HFFc6 (cell line): ENCODE results near the gene NMRAL1. TPM values are rescaled to one million over a fixed set of nuclear protein-coding genes. Genes with fewer than 3 reads are reported as not detected.

Experiments
- DNase-seq: peaks from one replicate; pipeline ENCODE4 v3.0.0-alpha.2; 2018
- H3K27ac Mint-ChIP-seq: 2 replicates; pipeline ENCODE4 v1.8.0; 2020; ENCODE audit warnings: mild to moderate bottlenecking, mixed read lengths
- H3K27me3 Mint-ChIP-seq: 2 replicates; pipeline ENCODE4 v1.8.0; 2021; ENCODE audit warnings: mild to moderate bottlenecking, moderate library complexity, mixed read lengths; ENCODE audit not compliant: insufficient read depth
- H3K36me3 Mint-ChIP-seq: 2 replicates; pipeline ENCODE4 v1.8.0; 2021; ENCODE audit warnings: low read depth, mixed read lengths
- H3K4me1 Mint-ChIP-seq: 2 replicates; pipeline ENCODE4 v1.8.0; 2020; ENCODE audit warnings: low read depth, mixed read lengths
- H3K4me3 Mint-ChIP-seq: 2 replicates; pipeline ENCODE4 v1.8.0; 2020; ENCODE audit warnings: mild to moderate bottlenecking, moderate library complexity, mixed read lengths
- H3K9me3 Mint-ChIP-seq: 2 replicates; pipeline ENCODE4 v1.8.0; 2020; ENCODE audit warnings: mild to moderate bottlenecking, mixed read lengths
- total RNA-seq, 6 experiments: library from RNA; stranded (reverse); fragmentation: NEBNext Ultra II Directional; extraction: Animal tissue kit (Norgen Biotek cat#: 25700); gene quantifications; 2 replicates in 1 of 6; 3 replicates in 5 of 6; pipeline ENCODE4 v1.2.3, GENCODE V29; 2021
- TF ChIP-seq, protein P1 (sequence below): fragments of 200-600 bp; sonication (generic); IDR thresholded peaks from 2 replicates; pipeline ENCODE4 v1.5.0; 2021; ENCODE audit warnings: antibody characterized with exemption, mild to moderate bottlenecking

NMRAL1 gene
- total RNA-seq, 6 experiments from 2014 or later, result 26.2 to 37.2 (median 33.7) TPM

DNA sequence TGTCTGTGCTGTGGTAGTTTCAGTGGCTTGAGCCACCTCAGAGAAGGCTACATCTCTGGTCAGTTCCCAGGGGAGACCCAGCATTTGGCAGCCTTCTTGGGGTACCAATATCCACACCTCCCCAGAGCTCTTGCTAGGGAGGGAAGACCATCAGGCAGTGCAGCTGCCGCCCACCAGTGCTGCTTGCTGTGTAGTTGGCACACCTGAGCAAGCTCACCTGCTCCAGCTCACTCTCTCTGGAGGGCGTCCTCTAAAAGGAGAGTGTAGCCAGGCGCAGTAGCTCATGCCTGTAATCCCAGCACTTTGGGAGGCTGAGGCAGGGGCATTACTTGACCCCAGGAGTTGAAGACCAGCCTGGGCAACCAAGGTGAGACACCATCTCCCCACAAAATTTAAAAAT, 34.4 kb upstream of the NMRAL1 start:
- H3K9me3 Mint-ChIP-seq, result no peaks in the 10 kb centered on the region
- H3K27me3 Mint-ChIP-seq, result no peaks in the 10 kb centered on the region
- peaks cover 12% of the 10 kb centered on the region for H3K36me3 Mint-ChIP-seq
- H3K4me3 Mint-ChIP-seq, result no peak overlapping the region
- TF ChIP-seq, protein P1, sequence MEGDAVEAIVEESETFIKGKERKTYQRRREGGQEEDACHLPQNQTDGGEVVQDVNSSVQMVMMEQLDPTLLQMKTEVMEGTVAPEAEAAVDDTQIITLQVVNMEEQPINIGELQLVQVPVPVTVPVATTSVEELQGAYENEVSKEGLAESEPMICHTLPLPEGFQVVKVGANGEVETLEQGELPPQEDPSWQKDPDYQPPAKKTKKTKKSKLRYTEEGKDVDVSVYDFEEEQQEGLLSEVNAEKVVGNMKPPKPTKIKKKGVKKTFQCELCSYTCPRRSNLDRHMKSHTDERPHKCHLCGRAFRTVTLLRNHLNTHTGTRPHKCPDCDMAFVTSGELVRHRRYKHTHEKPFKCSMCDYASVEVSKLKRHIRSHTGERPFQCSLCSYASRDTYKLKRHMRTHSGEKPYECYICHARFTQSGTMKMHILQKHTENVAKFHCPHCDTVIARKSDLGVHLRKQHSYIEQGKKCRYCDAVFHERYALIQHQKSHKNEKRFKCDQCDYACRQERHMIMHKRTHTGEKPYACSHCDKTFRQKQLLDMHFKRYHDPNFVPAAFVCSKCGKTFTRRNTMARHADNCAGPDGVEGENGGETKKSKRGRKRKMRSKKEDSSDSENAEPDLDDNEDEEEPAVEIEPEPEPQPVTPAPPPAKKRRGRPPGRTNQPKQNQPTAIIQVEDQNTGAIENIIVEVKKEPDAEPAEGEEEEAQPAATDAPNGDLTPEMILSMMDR, result no peak
- DNase-seq, result no peak
- H3K4me1 Mint-ChIP-seq, result peaks cover 7% of the 10 kb centered on the region
- no peak overlapping the region for H3K27ac Mint-ChIP-seq

DNA sequence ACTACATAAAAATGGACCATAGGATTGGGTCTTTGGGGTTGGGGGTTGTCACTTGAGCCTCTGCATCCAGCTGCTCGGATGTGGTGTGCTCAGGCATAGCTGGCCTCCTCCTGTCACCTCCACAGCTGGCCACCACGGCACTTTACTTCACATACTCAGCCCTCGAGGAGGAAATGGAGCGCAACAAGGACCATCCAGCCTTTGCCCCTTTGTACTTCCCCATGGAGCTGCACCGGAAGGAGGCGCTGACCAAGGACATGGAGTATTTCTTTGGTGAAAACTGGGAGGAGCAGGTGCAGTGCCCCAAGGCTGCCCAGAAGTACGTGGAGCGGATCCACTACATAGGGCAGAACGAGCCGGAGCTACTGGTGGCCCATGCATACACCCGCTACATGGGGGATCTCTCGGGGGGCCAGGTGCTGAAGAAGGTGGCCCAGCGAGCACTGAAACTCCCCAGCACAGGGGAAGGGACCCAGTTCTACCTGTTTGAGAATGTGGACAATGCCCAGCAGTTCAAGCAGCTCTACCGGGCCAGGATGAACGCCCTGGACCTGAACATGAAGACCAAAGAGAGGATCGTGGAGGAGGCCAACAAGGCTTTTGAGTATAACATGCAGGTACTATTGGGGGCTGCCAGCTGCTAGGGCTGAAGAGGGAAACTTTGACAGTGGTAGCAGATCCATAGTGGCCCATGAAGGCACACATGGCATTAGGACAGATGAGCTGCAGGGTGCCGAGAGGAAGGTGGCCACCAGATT, 33.3 kb upstream of the NMRAL1 start:
- Mint-ChIP-seq H3K36me3 (peaks cover 12% of the 10 kb centered on the region), H3K4me1 (peaks cover 14% of the 10 kb centered on the region), H3K27ac (no peak overlapping the region), H3K4me3 (no peak overlapping the region), H3K27me3 (no peaks in the 10 kb centered on the region), H3K9me3 (no peaks in the 10 kb centered on the region)
- TF ChIP-seq, protein P1, result no peak
- DNase-seq, result no peak

DNA sequence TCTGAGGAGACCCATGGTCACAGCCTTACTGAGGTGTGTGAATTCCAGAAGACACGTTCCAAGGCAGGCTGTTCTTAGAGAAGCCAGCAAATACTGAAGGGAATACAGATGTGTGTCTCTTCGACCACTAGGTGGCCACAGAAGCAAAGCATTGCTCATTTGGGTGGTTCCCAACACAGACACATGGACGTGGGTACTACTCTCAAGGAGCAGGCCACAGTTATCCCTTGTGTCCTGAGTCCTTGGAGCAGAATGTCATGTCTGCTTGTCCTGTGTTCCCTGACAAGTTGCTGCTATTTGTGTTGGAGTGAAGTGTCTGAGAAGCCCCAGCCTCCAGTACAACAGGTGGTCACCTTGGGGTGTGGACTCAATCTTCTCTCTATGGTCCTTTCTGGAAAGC, 32.0 kb upstream of the NMRAL1 start:
- no peak overlapping the region for H3K27ac Mint-ChIP-seq

DNA sequence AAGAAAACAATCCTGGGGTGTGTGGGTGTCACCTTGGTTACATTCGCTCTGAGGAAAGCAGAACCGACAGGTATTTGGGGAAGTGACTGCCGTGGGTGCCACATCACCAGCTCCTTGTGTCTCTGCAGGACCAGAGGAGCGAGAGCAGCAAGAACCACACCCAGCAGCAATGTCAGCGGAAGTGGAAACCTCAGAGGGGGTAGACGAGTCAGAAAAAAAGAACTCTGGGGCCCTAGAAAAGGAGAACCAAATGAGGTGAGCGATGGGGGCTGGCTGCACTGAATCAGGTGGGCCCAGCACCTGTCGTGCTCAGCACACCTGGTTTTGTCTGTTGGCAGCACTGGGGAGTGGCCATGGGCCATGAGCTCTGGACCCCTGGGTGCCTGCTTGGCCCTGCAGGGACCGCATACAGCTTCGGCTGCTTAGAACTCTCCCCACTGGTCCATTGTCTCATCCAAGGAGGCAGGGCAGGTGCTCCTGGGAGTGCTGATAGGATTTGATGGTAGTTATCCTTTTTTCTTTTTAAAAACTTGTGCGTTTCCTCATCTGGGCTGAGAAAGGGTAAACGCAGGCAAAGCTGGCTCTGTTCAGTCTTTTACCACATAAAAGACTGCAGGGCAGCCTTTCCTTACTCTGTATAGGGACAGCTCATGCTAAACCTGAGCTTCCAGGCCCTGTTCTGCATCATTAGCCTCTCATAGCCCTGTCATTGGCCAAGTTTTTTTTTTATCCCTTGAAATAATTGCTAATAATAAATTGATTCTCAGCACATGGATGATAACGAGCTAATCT, 31.1 kb upstream of the NMRAL1 start:
- TF ChIP-seq, protein P1, result no peak
- H3K27ac Mint-ChIP-seq, result no peak overlapping the region
- H3K9me3 Mint-ChIP-seq, result no peaks in the 10 kb centered on the region
- H3K36me3 Mint-ChIP-seq, result peaks cover 9% of the 10 kb centered on the region
- H3K27me3 Mint-ChIP-seq, result no peaks in the 10 kb centered on the region
- DNase-seq, result no peak
- peaks cover 31% of the 10 kb centered on the region for H3K4me1 Mint-ChIP-seq
- no peak overlapping the region for H3K4me3 Mint-ChIP-seq

More for the DNA sequence above, 32.0 kb upstream of the NMRAL1 start:
- H3K36me3 Mint-ChIP-seq, result peaks cover 12% of the 10 kb centered on the region
- no peak overlapping the region for H3K4me3 Mint-ChIP-seq
- H3K27me3 Mint-ChIP-seq, result no peaks in the 10 kb centered on the region
- peaks cover 22% of the 10 kb centered on the region for H3K4me1 Mint-ChIP-seq
- H3K9me3 Mint-ChIP-seq, result no peaks in the 10 kb centered on the region
- TF ChIP-seq, protein P1, result peak; percentile 92
- peak; percentile 67 for DNase-seq

DNA sequence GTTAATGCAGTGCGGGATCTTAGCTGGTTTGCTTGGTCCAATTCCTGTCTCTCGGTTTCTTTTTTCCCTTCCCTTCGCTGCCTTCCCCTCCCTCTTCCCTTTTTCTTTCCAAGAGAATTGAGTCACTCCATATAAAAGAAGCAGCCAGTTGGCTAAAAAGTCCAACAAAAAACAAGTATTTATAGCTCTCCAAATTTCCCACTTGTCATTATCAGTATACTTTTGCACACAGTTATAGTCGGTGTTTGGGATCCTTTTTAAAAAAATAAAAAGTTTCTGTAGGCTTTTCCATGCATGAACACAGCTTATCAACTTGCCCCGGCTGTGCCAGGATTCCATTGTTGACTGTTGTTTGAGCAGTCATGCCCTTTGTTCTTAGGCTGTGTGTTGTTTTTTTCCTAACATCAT, 26.6 kb upstream of the NMRAL1 start:
- H3K4me1 Mint-ChIP-seq, result peaks cover 72% of the 10 kb centered on the region
- TF ChIP-seq, protein P1, result no peak
- 0 out of 2 replicates have a peak, but pooled peaks cover 2% of the 10 kb centered on the region for H3K9me3 Mint-ChIP-seq
- peak overlapping the region; percentile 82 for H3K27ac Mint-ChIP-seq
- H3K27me3 Mint-ChIP-seq, result 0 out of 2 replicates have a peak, but pooled peaks cover 1% of the 10 kb centered on the region
- peak overlapping the region; percentile 71 for H3K4me3 Mint-ChIP-seq
- peaks cover 21% of the 10 kb centered on the region for H3K36me3 Mint-ChIP-seq
- no peak for DNase-seq
